ENCODE data around the gene PARN.
"Not testable (repeated sequence)": the region's sequence is repeated elsewhere in the genome, so short reads cannot be mapped to it uniquely, and the experiment has no call there.

Gene PARN

DNA sequence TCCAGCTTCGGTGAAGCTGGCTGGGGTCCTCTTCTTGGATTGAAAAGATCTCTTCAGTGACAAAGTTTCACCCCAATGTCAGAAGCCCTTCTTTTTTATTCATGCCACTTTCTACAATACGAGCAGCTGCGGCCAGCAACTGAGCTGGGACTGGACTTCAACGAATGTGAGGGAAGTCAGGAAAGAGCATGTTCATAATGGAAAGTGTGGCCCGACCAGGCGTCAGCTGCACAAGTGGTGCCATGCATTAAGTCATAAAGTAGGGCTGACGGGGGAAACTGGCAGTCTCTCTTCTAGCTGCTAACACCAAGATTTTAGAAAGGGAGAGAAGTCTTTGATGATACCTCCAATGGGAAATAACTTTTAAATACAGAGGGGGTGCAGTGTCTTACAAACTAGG is 192.6 kb downstream of the PARN start:
- ATAC-seq (no peak), DNase-seq (no peak)

DNA sequence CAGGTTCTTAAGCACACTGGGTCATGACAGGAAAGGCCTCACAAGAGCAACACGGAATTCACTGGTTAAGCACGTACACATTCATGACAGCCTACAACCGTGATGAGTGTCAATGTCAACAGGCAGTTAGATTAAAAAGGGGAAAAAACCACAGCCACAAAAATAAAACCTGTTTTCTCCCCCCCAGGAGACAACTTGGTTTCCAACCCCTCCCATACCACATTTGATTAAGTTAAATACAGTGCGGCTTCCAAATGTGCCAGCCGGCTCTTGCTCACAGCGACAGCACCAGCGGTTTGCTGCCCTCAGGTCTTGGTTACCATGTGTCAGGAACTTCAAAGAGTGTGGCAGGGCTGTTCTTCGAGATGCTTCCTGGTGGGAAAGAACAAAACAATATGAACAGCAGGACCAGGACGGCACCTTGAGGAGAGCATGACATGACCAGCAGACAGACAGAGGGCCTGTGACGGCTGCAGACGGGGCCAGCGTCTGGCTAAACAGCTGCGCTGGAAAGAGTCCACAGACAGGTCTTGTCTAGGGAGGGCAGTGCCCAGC is 193.6 kb downstream of the PARN start:
- DNase-seq (peak; percentile 16), ATAC-seq (peak; percentile 51)

DNA sequence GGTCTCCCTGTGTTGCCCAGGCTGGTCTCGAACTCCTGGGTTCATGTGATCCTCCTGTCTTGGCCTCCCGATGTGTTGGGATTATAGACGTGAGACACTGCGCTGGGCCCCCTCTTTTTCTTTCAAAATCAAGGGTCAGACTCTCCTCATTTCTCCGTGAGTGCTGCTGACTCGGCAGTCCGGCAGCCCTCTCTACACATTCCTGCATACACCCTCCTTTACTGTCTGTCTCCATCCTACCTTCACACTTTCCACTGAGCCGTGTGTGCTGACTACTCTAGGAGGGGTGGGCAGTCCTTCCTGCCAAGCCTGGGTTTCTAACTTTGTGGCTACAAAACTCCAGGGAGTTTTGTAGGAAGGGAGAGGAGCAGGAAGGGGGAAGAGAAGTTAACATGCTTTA is 195.2 kb downstream of the PARN start:
- DNase-seq (no peak), ATAC-seq (no peak)

DNA sequence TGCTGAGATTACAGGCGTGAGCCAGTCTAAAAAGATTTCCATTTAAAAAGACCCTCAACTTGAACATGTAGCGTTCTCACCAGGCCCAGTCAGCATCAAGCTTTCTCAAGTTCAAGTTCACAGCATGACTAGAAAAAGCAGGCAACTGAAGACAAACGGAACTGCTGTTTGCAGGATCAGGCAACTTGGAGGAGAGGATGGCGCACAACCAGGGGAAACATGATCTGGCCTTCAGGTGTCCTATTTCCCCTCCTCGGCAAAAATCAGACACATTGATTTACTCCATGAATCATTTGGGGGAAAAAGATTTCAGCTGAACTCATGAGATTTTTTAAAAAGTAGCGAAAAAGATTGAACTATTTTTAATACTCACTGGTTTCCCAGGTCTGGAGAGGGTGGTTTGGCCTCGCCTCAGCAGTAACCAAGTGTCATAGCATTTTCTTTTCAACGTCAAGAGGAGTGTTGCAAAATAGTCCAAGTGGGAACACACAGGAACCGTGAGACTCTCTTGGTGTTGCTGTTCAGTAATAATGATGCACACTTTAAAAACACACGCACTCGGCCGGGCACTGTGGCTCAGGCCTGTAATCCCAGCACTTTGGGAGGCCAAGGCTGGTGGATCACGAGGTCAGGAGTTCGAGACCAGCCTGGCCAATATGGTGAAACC is 201.0 kb downstream of the PARN start:
- not testable (repeated sequence) for ATAC-seq, DNase-seq

DNA sequence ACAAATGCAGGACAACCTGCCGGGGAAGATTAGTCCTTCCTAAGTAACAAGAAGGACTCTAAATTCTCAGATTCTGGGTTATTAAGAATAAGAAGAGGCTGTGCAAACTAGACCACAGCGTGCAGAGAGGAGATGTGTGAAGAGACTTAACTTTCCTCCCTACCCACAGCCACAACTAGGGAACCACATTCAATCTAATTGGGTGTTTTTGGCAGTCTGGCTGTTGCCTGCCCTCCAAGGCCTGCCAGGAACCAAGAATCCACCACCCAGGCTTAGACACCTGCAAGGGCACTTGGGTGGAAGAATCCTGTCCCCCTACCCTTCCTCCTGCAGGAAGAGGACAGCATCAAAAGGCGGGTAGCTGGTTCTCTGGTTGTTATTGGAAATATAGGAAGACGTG is 202.0 kb downstream of the PARN start:
- DNase-seq (no peak), ATAC-seq (no peak)

DNA sequence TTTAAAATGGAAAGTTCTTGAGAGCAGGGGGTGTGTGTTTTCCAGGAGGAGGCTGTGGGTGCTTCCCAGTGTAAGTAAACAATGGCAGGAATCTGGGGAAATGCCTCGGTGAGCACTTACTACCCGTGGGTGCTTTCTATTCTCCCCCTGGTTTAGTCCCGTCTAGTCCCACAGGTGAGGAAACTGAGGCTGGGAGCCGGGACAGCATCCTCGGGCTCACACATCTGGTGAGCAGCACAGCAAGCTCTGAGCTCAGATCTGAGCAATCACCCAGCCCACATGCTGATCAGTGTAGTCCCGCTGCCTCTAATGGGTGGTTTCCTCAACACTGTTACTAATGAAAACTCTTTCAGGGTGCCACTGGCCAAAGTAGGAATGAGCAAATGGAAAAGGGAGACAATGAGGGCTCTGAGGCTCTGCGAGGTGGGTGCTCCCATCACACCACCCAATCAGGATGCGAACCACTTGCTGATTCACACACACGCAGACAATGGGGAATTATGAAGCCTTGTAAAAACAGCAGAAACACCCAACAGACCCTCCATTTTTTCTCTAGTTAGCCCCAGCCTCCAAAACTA is 202.6 kb downstream of the PARN start:
- ATAC-seq = no peak
- no peak for DNase-seq

DNA sequence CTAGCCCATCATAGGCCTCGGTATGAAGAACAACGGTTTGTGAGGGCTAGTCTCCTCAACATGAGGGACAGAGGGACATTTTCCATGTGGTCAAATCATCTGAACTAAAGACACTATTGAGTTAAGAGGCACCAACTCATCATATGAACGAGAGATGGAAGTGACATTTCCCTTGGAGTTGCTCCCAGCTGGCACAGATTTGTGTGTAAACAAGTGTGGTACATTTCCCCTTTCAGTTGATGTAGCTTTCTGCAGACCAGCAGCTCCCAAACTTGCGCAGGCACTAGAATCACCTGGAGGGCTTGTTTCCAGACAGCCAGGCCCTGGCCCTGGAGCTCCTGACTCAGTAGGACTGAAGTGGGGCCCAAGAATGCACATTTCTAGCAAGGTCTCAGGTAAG is 205.5 kb downstream of the PARN start:
- no peak for ATAC-seq
- DNase-seq = no peak

DNA sequence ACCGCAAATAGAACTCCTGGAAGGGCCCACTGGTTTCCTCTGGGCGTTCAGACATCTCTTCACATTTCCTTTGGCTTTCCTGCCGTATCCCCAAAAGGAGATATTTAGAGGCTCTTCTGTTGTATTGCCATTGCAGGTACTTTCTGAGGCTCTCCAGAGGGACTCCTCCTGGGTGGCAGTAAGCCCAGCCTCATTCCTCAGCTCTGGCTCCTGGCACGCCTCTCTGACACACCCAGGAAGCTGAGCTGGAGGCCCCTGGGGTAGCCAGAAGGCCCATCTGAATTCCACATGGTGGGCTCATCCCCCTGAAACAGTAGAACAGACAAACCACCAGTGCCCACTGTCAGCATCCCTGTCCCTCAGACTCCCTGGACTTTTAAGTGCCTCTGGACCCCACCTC is 206.7 kb downstream of the PARN start:
- ATAC-seq (no peak), DNase-seq (no peak)

DNA sequence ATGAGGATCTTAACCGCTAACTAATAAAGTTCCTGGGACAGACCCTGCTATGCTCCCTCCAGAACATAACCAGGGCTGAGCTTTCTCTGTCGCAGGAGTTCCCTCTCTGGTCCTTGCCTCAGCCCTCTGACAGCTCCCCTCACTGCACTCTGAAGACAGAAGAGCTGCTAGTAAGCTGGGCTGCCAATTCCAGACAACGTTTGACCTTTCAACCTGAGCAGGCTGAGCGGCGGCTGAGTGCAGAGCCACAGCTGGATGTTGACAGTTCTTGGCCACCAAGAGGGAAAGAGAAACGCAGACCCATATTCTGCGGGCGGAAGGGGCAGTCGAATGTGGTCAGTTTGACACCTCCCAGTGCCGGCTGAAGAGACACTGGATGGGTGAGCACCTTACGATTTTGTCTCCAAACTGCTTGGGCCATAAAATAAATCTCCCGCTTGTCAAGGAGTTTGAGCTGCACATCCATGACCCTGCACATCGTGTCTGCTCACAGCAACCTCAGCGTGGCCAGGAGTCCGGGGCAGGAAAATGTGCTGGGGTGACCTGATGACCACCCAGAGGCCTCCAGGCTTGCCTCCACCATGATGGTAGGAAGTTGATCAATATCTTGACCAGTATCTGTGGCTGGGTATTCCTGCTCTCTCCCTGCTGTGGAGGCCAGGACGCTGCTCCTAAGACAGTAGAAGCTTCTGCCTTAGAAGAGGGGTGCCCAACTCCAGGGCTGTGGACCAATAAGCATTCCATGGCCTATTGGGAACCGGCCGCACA is 209.2 kb downstream of the PARN start:
- ATAC-seq (no peak), DNase-seq (no peak)

DNA sequence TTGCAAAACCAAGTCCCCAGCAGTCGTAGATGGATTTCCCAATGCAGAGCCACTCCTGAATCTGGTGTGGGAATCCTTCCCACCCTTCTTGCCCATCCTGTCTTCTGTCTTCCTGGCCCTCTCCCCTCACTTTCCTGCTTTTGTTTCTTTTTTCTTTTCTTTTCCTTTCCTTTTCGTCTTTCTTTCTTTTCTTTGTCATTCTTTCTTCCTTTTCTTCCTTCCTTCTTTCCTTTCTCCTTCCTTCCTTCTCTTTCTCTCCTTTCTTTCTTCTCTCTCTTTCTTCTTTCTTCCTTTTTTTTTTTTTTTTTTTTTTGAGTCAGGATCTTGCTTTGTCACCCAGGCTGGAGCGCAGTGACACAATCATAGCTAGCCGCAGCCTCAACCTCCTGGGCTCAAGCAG is 209.8 kb downstream of the PARN start:
- ATAC-seq, DNase-seq: not testable (repeated sequence)

DNA sequence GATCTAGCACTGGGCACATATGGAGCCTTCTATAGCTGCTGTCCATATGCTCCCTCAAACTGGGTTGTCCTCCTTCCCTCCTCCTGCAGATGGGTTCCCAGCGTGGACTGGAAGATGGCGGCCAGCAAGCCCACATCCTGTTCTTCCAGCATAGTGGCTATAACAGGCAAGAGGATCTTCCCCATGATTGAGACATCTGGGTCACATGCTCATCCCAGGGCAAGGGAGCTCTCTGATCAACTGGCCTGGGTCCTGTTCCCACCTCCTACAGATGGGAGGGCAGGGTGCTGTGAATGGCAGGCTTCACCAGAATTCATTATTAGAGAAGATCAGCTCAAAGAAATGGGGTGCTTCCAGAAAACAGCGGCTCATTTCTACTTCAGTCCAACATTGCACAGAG is 210.2 kb downstream of the PARN start:
- DNase-seq (no peak), ATAC-seq (no peak)

DNA sequence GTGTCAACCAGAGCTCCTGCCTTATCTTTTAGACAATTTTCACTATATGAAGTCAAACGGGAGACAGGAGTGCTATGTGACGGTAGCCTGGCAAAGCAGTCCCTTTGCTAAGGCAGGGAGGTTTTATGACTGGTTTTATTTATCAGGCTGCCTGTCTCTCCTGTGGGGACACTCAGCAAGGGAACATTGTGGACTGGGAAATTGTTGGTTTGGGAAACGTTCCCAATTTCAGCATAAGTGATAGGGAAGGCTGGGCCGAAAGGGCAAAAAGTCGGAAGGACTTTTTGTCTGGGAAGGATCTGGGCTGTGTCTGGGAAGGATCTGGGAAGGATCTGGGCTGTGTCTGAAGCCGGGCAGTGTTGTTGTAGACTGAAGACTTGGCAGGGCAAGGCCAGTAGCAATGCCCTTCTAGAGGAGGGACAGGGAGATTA is 211.2 kb downstream of the PARN start:
- DNase-seq (no peak), ATAC-seq (no peak)

DNA sequence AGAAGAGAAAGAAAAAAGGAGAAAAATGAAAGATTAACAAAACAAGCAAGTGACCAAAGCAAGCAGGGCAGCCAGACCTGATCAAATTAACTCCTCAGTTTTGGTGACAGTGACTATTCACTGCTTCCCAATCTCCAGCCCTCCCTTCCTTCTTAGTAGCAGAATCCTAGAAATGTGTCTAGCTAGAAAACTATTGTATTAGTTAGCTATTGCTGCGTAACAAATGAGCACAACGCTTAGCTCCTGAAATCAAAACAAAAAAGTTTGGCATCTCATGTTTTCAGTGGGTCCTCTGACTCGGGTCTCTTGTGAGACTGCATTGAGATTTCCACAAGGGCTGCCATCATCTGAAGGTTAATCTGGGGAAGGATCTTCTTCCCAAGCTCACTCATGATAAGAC is 213.9 kb downstream of the PARN start:
- ATAC-seq = no peak

DNA sequence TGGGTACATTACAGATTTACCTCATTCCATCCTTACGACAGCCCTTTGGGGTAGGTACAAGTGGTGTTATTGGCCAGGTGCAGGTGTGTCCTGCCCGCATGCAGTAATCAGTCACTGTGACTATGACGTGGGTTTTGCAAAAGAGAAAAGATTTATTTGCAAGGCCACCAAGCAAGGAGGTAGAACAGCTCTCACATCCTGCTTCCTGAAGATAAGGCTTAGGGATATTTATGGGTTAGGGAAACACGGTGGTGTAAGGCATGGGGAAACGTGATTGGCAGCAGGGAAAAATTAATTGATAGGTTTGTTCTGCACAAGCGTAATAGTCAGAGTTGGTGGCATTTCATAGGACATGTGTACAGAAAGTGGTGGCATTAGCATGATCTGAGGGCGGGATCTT is 214.8 kb downstream of the PARN start:
- ATAC-seq (no peak), DNase-seq (no peak)

More for the DNA sequence above, 213.9 kb downstream of the PARN start:
- no peak for DNase-seq

DNA sequence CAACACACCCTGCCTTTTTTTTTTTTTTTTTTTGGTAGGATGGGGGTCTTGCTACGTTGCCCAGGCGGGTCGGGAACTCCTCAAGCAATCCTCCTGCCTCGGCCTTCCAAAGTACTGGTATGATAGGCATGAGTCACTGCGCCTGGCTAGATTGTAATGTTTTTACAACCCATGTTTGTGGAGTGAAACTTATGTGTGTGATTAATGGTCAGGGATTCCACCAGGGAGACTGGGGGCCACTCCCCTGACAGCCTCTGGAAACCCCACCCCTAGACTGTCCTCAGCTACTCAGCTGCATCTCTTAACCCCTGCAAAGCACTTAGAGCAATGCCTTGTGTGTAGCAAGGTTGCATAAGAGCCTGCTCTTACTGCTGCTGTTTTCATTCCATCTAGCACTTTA is 220.5 kb downstream of the PARN start:
- DNase-seq = no peak
- no peak for ATAC-seq

DNA sequence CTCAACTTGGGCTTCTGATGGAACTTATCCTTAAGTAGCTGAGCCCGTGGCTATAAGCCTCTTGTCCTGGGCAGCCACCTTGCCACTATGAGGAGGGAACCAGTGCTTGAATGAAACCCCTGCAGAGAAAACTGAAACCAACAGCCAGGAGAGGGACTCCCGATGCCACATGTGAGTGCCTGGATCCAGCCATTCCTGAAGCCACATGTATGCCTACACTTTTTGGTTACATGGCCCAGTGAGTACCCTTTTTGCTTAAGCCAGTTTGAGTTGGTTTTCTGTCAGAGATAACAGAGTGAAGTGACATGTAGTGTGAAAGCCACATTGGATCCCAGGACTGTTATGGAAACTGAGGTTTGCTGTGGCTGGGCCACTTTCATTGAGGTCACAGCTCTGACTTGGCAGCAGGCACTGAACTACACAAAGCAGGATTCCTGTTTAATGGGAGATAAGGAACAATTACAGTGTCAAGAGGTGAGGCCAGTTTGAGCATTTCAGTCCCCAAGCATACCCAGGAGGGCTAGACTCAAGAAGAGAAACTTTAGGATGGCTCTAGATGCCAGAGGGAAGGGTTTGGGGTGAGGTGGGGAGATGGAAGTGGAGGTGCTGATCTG is 222.2 kb downstream of the PARN start:
- DNase-seq = no peak
- no peak for ATAC-seq

DNA sequence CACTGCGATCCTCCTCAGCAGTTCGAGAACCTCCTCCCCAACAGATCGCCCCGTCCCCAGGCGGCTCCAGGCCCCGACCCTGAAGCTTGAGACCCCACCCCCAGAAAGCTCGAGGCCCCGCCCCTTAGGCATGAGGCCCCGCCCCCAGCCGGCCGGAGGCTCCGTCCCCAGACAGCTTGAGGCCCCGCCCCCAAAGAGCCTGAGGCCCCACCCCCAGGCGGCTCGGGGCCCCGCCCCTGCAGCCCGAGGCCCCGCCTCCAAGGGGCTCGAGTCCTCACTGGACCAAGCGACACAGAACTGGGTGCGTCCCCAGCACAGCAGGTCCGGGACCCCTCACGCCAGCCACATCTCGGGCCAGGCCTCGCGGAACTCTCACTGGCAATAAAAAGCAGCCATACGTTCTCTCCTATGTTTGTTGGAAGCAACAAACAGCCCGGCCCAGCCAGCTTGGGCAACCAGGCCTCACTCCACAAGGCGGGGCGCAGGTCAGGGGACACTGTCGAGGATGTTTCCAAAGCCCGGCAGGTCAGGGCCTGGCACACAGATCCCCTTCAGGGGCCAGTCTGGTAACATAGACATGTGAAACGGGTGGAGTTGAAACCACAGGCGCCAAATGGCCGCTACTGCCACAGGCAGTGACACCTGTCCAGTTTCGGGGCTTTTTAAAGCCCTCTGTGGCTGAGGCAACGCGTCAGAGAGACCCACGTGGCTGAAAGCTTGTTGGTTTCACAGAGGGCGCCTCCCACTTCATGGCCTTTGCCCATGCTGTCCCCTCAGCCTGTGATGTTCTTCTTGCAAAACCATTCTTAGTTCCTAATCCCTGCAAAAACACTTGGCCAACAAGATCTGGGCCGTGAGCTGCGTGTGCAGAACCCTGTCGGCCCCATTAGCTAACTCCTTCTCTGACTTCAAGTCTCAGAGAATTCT is 224.2 kb downstream of the PARN start:
- ATAC-seq = no peak
- DNase-seq = peak; percentile 39

DNA sequence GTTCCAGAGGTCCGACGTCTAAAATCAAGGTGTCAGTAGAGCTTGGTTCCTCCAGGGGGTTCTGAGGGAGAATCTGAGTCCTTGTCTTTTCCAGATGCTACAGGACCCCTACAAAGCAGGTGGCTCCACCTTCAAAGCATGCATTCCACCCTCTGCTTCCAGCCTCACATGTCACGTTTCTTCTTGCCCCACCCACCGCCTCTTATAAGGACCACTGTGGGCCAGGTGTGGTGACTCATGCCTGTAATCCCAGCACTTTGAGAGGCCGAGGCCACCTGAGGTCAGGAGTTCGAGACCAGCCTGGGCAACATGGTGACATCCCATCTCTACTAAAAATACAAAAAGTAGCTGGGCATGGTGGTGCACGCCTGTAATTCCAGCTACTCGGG is 227.1 kb downstream of the PARN start:
- not testable (repeated sequence) for DNase-seq, ATAC-seq

DNA sequence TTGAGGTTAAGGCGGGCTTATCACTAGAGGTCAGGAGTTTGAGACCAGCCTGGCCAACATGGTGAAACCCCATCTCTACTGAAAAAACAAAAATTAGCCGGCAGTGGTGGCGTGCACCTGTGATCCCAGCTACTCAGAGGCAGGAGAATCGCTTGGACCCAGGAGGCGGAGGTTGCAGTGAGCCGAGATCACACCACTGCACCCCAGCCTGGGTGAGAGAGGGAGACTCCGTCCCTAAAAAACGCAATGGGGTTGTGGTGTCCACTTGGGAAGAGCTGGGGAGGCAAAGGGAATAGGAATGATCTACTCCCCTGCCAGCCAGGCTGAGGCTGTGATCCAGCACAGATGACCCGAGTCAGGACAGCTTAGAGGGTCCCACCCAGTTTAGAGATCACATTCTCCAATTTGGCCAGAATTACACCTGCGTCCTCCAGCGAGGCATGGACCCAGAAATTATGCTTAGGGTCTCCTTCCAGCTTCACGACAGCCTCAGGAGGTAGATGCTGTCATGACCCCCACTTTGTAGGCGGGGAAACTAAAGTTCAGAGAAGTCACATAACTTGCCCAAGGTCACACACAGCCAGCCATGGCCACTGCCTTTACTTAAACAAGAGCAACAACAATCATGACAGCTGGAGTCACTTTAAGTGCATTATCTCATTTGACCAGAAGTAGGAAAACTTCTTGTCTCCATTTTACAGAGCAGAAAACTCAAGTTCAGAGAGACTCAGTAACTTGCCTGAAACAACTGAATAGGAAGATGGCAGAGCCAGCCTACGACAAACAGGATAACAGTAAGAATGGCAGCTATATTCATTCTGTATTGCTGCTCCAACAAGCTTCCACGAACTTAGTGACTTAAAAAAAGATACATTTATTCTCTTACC is 227.7 kb downstream of the PARN start:
- not testable (repeated sequence) for ATAC-seq, DNase-seq

DNA sequence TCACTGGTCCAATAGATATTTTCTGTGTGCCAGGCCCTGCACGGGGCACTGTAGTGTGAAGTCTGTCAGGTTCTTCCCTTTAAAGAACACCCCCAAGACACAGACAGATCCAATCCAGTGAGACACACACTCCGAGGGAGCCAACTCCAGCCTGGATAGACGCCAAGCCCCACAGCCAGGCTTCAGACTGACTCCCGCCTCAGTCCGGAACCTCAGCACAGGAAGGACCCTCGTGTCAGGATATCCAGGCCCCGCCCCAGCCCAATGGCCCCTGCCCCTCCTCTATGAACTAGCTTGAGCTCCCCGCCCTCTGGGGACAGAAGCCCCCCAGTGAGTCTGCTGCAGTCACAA is 228.4 kb downstream of the PARN start:
- DNase-seq, ATAC-seq: not testable (repeated sequence)
